ENCODE results near the gene AQP5. TPM values are rescaled to one million over a fixed set of nuclear protein-coding genes. Genes with fewer than 3 reads are reported as not detected.

The AQP5 gene
- total and polyA plus RNA-seq, 2 experiments from 2014 or later, result not detected

DNA sequence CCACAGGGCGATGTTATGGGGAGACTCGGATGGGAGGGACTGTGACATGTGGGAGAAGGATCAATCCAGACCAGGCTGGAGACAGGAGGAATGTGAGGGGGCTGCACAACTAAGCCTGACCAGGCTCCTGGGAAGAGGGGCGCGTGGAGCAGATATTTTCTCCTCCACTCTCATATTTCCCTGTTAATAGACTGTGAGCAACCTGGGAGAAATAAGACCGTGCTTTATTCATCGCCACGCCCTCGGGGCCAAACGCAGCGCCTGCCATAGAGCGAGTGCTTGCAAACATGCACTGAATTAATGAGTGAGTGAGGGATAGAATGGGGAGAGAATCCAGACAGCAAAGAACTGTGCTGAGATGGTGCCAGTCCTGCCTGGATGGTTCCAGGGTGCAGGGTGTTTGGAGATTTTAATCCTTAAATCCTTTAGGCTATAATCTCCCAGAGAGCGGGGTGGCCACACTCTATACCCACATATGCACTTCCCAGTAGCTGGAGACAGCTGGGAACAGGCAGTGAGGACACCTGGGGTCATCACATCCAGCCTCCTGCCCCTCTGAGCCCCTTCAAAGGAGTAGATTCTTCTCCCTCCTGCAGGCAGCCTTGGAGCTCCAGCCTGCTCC is 44.4 kb upstream of the AQP5 start:
- Histone ChIP-seq H3K36me3 (ENCODE audit: low read depth) (no peaks in the 10 kb centered on the region), H3K27me3 (replicated peaks; ENCODE audit: insufficient read depth) (no peaks in the 10 kb centered on the region), H3K79me2 (ENCODE audit: insufficient read depth) (no peaks in the 10 kb centered on the region), H3K9me3 (ENCODE audit: low read depth) (no peaks in the 10 kb centered on the region), H4K20me1 (ENCODE audit: insufficient read depth) (no peaks in the 10 kb centered on the region), H3K9ac (no peak overlapping the region), H3K4me2 (ENCODE audit: unreplicated experiment) (no peak overlapping the region), H3K4me3 (no peak overlapping the region), H3K4me1 (ENCODE audit: insufficient read depth) (peaks cover 10% of the 10 kb centered on the region), H3K9me2 (ENCODE audit: insufficient read depth) (no peaks in the 10 kb centered on the region), H3F3A (ENCODE audit: insufficient read depth) (0 out of 2 replicates have a peak, but pooled peaks cover 6% of the 10 kb centered on the region), H2AFZ (no peak overlapping the region), H3K27ac (no peak overlapping the region)
- WGBS, 2 experiments (ENCODE audit: low coverage in 1 of 2, low lambda C conversion rate in 2 of 2, missing lambda C conversion rate in 2 of 2), result 73 to 75% methylated on average over 12 of the region's 12 CpGs
- in situ Hi-C loops (cut with MboI), result no loop called here
- no peak for DNase-seq
- TF ChIP-seq EZH2 (IDR thresholded peaks at IDR 0.05; ENCODE audit: insufficient read depth, poor library complexity, severe bottlenecking) (no peak), EZH2phosphoT487 (IDR thresholded peaks at IDR 0.05; ENCODE audit: insufficient read depth, low read depth) (no peak)

DNA sequence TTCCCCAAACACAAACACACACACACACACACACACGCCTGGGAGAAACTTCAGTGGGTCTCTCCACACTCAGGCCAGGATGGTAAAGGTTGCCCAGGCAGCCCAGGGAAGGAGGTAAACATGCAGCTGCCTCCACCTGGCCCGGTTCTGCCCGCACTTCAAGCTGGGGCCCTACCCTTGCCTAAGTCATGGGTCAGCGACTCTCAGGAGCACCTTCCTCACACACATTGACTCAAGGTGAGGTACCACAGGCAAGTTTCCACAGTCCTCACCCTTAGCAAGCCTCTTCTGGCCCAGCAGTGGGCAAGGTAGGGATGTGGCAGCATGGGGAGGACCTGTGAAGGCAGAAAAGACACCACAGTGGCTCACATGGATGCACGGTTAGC is 43.9 kb upstream of the AQP5 start:
- no peaks in the 10 kb centered on the region for H3K79me2 ChIP-seq (ENCODE audit: insufficient read depth)
- H3K9ac ChIP-seq, result no peak overlapping the region
- H3K4me1 ChIP-seq (ENCODE audit: insufficient read depth), result peaks cover 10% of the 10 kb centered on the region
- 0 out of 2 replicates have a peak, but pooled peaks cover 6% of the 10 kb centered on the region for H3F3A ChIP-seq (ENCODE audit: insufficient read depth)
- H3K36me3 ChIP-seq (ENCODE audit: low read depth), result no peaks in the 10 kb centered on the region
- no peaks in the 10 kb centered on the region for H3K9me2 ChIP-seq (ENCODE audit: insufficient read depth)
- TF ChIP-seq EZH2 (IDR thresholded peaks at IDR 0.05; ENCODE audit: insufficient read depth, poor library complexity, severe bottlenecking), result no peak
- H4K20me1 ChIP-seq (ENCODE audit: insufficient read depth), result no peaks in the 10 kb centered on the region
- no peak overlapping the region for H3K4me2 ChIP-seq (ENCODE audit: unreplicated experiment)
- WGBS, 2 experiments (ENCODE audit: low coverage in 1 of 2, low lambda C conversion rate in 2 of 2, missing lambda C conversion rate in 2 of 2), result 82 to 93% methylated on average over 5 of the region's 5 CpGs
- H3K4me3 ChIP-seq, result no peak overlapping the region
- in situ Hi-C loops (cut with MboI), result no loop called here
- H2AFZ ChIP-seq, result no peak overlapping the region
- H3K27ac ChIP-seq, result no peak overlapping the region
- H3K9me3 ChIP-seq (ENCODE audit: low read depth), result no peaks in the 10 kb centered on the region
- DNase-seq, result no peak
- no peaks in the 10 kb centered on the region for H3K27me3 ChIP-seq (replicated peaks; ENCODE audit: insufficient read depth)

DNA sequence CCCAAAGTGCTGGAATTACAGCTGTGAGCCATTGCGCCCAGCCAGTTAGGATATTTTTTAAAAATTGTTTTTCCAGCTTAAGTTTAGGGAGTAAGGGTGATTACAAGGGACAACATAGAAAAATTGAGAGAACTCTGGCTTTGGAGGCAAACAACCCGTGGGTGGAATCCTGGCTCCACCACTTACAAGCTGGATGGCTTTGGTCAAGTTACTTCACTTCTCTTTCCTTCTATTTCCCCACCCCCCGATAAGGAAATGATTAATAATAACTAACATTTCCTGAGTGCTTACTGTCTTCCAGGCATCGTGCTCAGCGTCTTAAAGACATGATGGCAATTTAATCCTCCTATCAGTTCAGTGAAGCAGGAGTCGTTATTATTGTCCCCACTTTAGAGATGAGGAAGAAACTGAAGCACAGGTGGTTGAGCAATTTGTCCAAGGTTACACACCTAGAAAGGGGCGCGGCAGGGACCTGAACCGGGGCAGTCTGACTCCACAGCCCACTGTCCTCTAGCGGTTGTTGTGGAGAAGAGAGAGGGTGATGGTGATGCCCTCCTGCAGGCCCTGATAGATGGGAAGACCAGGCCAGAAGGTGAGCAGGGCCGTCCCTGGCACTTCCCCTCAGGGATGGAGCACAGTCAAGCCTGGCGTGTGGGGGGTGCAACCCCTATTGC is 41.3 kb upstream of the AQP5 start:
- TF ChIP-seq EZH2 (IDR thresholded peaks at IDR 0.05; ENCODE audit: insufficient read depth, poor library complexity, severe bottlenecking) (no peak), EZH2phosphoT487 (IDR thresholded peaks at IDR 0.05; ENCODE audit: insufficient read depth, low read depth) (no peak)
- Histone ChIP-seq H3K27me3 (replicated peaks; ENCODE audit: insufficient read depth) (no peaks in the 10 kb centered on the region), H3K4me2 (ENCODE audit: unreplicated experiment) (no peak overlapping the region), H3K4me1 (ENCODE audit: insufficient read depth) (peaks cover 14% of the 10 kb centered on the region), H3K9me2 (ENCODE audit: insufficient read depth) (no peaks in the 10 kb centered on the region), H3K27ac (no peak overlapping the region), H4K20me1 (ENCODE audit: insufficient read depth) (no peaks in the 10 kb centered on the region), H3K4me3 (0 out of 2 replicates have a peak overlapping the region, but pooled peaks have one; percentile 19), H3F3A (ENCODE audit: insufficient read depth) (0 out of 2 replicates have a peak, but pooled peaks cover 6% of the 10 kb centered on the region), H3K36me3 (ENCODE audit: low read depth) (no peaks in the 10 kb centered on the region), H3K9me3 (ENCODE audit: low read depth) (no peaks in the 10 kb centered on the region), H3K9ac (no peak overlapping the region), H3K79me2 (ENCODE audit: insufficient read depth) (no peaks in the 10 kb centered on the region), H2AFZ (peak overlapping the region; percentile 40)
- 41 to 48% methylated on average over 12 of the region's 12 CpGs for WGBS, 2 experiments (ENCODE audit: low coverage in 1 of 2, low lambda C conversion rate in 2 of 2, missing lambda C conversion rate in 2 of 2)
- peak; percentile 81 for DNase-seq
- in situ Hi-C loops (cut with MboI), result no loop called here

DNA sequence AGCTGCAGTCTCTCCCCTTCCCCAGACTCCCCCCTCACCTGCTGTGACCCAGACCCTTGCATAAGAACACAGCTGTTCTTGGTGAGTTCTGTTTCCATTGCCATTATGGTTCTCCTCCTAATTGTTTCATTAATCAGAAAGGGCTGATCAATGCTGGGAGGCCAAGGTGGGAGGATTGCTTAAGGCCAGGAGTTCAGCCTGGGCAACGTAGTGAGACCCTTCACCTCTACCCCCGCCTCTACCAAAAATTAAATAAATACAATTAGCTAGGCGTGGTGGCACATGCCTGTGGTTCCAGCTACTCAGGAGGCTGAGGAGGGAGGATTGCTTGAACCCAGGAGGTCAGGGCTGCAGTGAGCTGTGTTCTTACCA is 40.8 kb upstream of the AQP5 start:
- WGBS, 2 experiments (ENCODE audit: low coverage in 1 of 2, low lambda C conversion rate in 2 of 2, missing lambda C conversion rate in 2 of 2), result 96 to 97% methylated on average over 3 of the region's 3 CpGs

More for the DNA sequence above, 40.8 kb upstream of the AQP5 start:
- Histone ChIP-seq H3K27me3 (replicated peaks; ENCODE audit: insufficient read depth) (no peaks in the 10 kb centered on the region), H3K9me3 (ENCODE audit: low read depth) (no peaks in the 10 kb centered on the region), H3K79me2 (ENCODE audit: insufficient read depth) (no peaks in the 10 kb centered on the region), H3K4me3 (no peak overlapping the region), H3K36me3 (ENCODE audit: low read depth) (no peaks in the 10 kb centered on the region), H3K27ac (no peak overlapping the region), H3K9ac (no peak overlapping the region), H2AFZ (no peak overlapping the region), H3K4me2 (ENCODE audit: unreplicated experiment) (no peak overlapping the region), H4K20me1 (ENCODE audit: insufficient read depth) (no peaks in the 10 kb centered on the region), H3F3A (ENCODE audit: insufficient read depth) (0 out of 2 replicates have a peak, but pooled peaks cover 6% of the 10 kb centered on the region), H3K9me2 (ENCODE audit: insufficient read depth) (no peaks in the 10 kb centered on the region), H3K4me1 (ENCODE audit: insufficient read depth) (peaks cover 14% of the 10 kb centered on the region)
- in situ Hi-C loops (cut with MboI), result no loop called here
- TF ChIP-seq EZH2phosphoT487 (IDR thresholded peaks at IDR 0.05; ENCODE audit: insufficient read depth, low read depth) (no peak), EZH2 (IDR thresholded peaks at IDR 0.05; ENCODE audit: insufficient read depth, poor library complexity, severe bottlenecking) (no peak)
- DNase-seq, result no peak

Measured in GM23248 (cell line).